Peyer's patch (tissue), 4 donors: Measurements from ENCODE around the gene CAPN7.

ENCODE experiments used
- CTCF ChIP-seq, 6 experiments: fragments of 450-650 bp in 4 of 6; fragments of 200-600 bp in 2 of 6; sonication (generic) in 1 of 6; IDR thresholded peaks; one replicate each; pipeline ENCODE4 v1.5.1; 2017 to 2019; ENCODE audit warnings: antibody characterized with exemption in 6 of 6, mild to moderate bottlenecking in 3 of 6, moderate library complexity in 1 of 6
- POLR2A ChIP-seq, 2 donors: fragments of 450-650 bp; IDR thresholded peaks; one replicate each; pipeline ENCODE4 v1.5.1; 2017; ENCODE audit warnings: antibody characterized with exemption in 2 of 2, mild to moderate bottlenecking in 2 of 2, moderate library complexity in 2 of 2

DNA sequence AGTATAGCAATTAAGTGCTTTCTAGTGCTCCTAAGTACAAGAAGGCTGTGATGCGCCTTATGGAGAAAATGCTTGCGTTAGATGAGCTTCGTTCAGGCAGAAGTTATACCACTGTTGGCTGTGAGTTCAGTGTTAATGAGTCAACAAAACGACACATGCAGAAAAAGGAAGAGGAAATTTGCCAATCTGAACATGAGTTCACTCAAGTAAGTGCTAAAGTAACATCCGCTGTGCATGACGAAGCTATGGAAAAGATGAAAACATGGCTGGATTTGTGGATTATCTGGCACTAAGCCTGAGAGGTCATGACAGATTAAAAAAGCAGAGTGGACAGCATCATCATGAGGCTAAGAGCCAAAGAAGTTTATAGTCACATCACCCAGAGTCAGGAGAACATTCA lies 89.5 kb downstream of the CAPN7 start:
- TF ChIP-seq CTCF (IDR thresholded peaks at IDR 0.05) (no peak), POLR2A (IDR thresholded peaks at IDR 0.05) (no peak)
